ENCODE results near the gene SNED1.

- TF ChIP-seq CTCF (IDR thresholded peaks at IDR 0.05) (no peak), POLR2A (IDR thresholded peaks at IDR 0.05) (no peak)
Observed at GRCh38 chr2:241108271-241109209, 110.1 kb downstream of the SNED1 start.
